Measurements from ENCODE around the gene LGR4.

DNA sequence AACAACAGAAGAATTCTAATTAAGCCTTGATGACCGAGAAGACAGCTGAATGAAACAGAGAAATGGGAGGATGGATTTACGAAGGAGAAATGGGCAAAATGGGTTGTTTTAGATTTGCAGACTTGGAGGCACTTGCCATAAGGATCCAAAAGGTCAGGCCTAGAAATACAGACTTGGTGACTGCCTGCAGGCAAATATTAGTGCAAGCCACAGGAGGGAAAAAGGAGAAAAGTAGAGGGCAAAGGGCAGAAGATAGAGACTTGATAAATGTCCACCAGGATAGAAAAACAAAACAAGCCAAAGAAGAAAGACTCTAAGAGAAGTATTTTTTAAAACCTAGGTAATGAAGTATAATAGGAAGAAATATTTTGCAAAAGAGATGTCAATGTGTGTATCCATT lies 122.7 kb downstream of the LGR4 start:
- TF ChIP-seq CHD4 (IDR thresholded peaks at IDR 0.05): no peak
- TF ChIP-seq, protein P1, sequence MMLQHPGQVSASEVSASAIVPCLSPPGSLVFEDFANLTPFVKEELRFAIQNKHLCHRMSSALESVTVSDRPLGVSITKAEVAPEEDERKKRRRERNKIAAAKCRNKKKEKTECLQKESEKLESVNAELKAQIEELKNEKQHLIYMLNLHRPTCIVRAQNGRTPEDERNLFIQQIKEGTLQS (IDR thresholded peaks at IDR 0.05; ENCODE audit: borderline replicate concordance, extremely low read depth, low read depth, low read length): no peak

Data from GM12878 (cell line).